ENCODE measurements around the gene ABHD14A. TPM values are rescaled to one million over a fixed set of nuclear protein-coding genes. Genes with fewer than 3 reads are reported as not detected.

Gene ABHD14A
- total RNA-seq, 3 donors from 2014 or later = 11.8 to 19.7 (median 12.6) TPM

DNA sequence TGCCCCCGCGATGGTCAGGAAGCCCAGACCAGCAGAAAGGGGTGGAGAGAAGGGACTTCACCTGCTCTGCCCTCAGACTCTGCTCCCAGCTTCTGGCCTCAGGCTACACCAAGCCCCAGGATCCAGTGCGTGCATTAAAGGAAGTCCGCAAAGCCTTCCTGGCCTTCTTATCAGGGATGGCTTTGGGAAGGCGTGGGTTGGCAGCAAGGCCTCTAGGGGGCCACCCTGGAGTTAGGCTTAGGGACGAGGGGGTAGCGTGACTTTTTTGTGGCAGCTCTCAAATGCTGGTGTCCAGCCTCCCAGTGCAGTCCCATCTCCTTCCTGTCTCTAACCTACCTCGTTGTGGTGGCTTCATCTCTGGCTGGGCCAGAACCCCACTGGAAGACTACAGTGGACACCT, 39.7 kb downstream of the ABHD14A start:
- no peaks in the 10 kb centered on the region for H3K4me1 Mint-ChIP-seq (ENCODE audit: low read depth)
- H3K27me3 Mint-ChIP-seq (ENCODE audit: low read depth) = no peaks in the 10 kb centered on the region
- no peak for DNase-seq
- H3K36me3 Mint-ChIP-seq (ENCODE audit: insufficient read depth) = no peaks in the 10 kb centered on the region
- no peaks in the 10 kb centered on the region for H3K9me3 Mint-ChIP-seq
- no peak for ATAC-seq
- no peak overlapping the region for H3K4me3 Mint-ChIP-seq

- DNase-seq (no peak), ATAC-seq (no peak)
- Mint-ChIP-seq H3K4me3 (no peak overlapping the region), H3K36me3 (ENCODE audit: insufficient read depth) (no peaks in the 10 kb centered on the region), H3K4me1 (ENCODE audit: low read depth) (no peaks in the 10 kb centered on the region), H3K27me3 (ENCODE audit: low read depth) (no peaks in the 10 kb centered on the region), H3K9me3 (no peaks in the 10 kb centered on the region)
Observed at GRCh38 chr3:52015438-52016228, 40.8 kb downstream of the ABHD14A start.

- Mint-ChIP-seq H3K9me3 (no peaks in the 10 kb centered on the region), H3K4me1 (ENCODE audit: low read depth) (no peaks in the 10 kb centered on the region), H3K36me3 (ENCODE audit: insufficient read depth) (no peaks in the 10 kb centered on the region), H3K27me3 (ENCODE audit: low read depth) (no peaks in the 10 kb centered on the region), H3K4me3 (no peak overlapping the region)
- DNase-seq (no peak), ATAC-seq (no peak)
Observed at GRCh38 chr3:52017586-52017985, 42.7 kb downstream of the ABHD14A start.

DNA sequence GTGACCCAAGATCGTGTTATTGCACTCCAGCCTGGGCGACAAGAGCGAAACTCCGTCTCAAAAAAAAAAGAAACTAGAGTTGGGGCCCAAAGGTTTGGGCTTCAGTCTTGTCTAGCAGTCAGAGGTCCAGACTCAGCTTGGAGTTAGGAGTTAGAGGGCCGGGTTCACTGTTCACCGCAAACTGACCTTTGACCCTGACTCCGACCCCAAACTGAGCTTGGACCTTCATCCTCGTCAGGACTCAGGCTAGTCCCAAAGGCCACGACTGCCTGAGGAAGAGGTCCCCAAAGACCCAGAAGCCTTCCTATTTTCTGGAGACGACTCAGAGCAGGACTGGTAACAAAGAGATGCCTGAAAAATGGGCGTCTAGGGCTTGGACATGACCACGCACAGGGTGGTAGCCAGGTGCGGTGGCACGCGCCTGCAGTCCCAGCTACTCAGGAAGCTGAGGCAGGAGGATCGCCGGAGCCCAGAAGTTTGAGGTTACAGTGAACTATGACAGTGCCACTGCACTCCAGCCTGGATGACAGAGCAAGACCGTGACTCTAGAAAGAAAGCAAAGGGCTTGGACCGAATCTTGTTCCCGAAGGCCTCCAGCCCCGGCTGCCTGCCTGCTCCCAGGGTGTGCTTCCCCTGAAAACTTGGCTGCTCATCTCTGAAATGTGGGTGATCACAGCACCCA, 43.6 kb downstream of the ABHD14A start:
- Mint-ChIP-seq H3K9me3 (no peaks in the 10 kb centered on the region), H3K27me3 (ENCODE audit: low read depth) (no peaks in the 10 kb centered on the region), H3K4me3 (no peak overlapping the region), H3K4me1 (ENCODE audit: low read depth) (no peaks in the 10 kb centered on the region), H3K36me3 (ENCODE audit: insufficient read depth) (no peaks in the 10 kb centered on the region)
- no peak for ATAC-seq
- DNase-seq = no peak

- no peaks in the 10 kb centered on the region for H3K4me1 Mint-ChIP-seq (ENCODE audit: low read depth)
- DNase-seq = no peak
- no peaks in the 10 kb centered on the region for H3K9me3 Mint-ChIP-seq
- no peaks in the 10 kb centered on the region for H3K27me3 Mint-ChIP-seq (ENCODE audit: low read depth)
- ATAC-seq = no peak
- no peaks in the 10 kb centered on the region for H3K36me3 Mint-ChIP-seq (ENCODE audit: insufficient read depth)
- no peak overlapping the region for H3K4me3 Mint-ChIP-seq
Observed at GRCh38 chr3:52019352-52020080, 44.7 kb downstream of the ABHD14A start.

- no peaks in the 10 kb centered on the region for H3K36me3 Mint-ChIP-seq (ENCODE audit: insufficient read depth)
Observed at GRCh38 chr3:52020796-52021195, 45.9 kb downstream of the ABHD14A start.

GRCh38 chr3:52021489-52022268, 46.8 kb downstream of the ABHD14A start:
- Mint-ChIP-seq H3K36me3 (ENCODE audit: insufficient read depth) (no peaks in the 10 kb centered on the region), H3K27me3 (ENCODE audit: low read depth) (no peaks in the 10 kb centered on the region)
- no peak for ATAC-seq

More at GRCh38 chr3:52020796-52021195, 45.9 kb downstream of the ABHD14A start:
- DNase-seq = no peak
- Mint-ChIP-seq H3K27me3 (ENCODE audit: low read depth) (no peaks in the 10 kb centered on the region), H3K9me3 (no peaks in the 10 kb centered on the region), H3K4me3 (no peak overlapping the region), H3K4me1 (ENCODE audit: low read depth) (no peaks in the 10 kb centered on the region)
- no peak for ATAC-seq

GRCh38 chr3:52022323-52023100, 47.6 kb downstream of the ABHD14A start:
- Mint-ChIP-seq H3K4me3 (no peak overlapping the region), H3K9me3 (no peaks in the 10 kb centered on the region)
- ATAC-seq = no peak

More at GRCh38 chr3:52021489-52022268, 46.8 kb downstream of the ABHD14A start:
- Mint-ChIP-seq H3K9me3 (no peaks in the 10 kb centered on the region), H3K4me3 (no peak overlapping the region), H3K4me1 (ENCODE audit: low read depth) (no peaks in the 10 kb centered on the region)
- no peak for DNase-seq

GRCh38 chr3:52023101-52023770, 48.4 kb downstream of the ABHD14A start:
- no peaks in the 10 kb centered on the region for H3K9me3 Mint-ChIP-seq
- no peaks in the 10 kb centered on the region for H3K27me3 Mint-ChIP-seq (ENCODE audit: low read depth)
- no peaks in the 10 kb centered on the region for H3K36me3 Mint-ChIP-seq (ENCODE audit: insufficient read depth)
- no peak for DNase-seq
- no peak for ATAC-seq
- no peaks in the 10 kb centered on the region for H3K4me1 Mint-ChIP-seq (ENCODE audit: low read depth)
- no peak overlapping the region for H3K4me3 Mint-ChIP-seq

More at GRCh38 chr3:52022323-52023100, 47.6 kb downstream of the ABHD14A start:
- no peaks in the 10 kb centered on the region for H3K36me3 Mint-ChIP-seq (ENCODE audit: insufficient read depth)
- H3K4me1 Mint-ChIP-seq (ENCODE audit: low read depth) = no peaks in the 10 kb centered on the region
- no peaks in the 10 kb centered on the region for H3K27me3 Mint-ChIP-seq (ENCODE audit: low read depth)
- DNase-seq = no peak

- Mint-ChIP-seq H3K4me1 (ENCODE audit: low read depth) (no peaks in the 10 kb centered on the region), H3K27me3 (ENCODE audit: low read depth) (no peaks in the 10 kb centered on the region), H3K9me3 (no peaks in the 10 kb centered on the region), H3K36me3 (ENCODE audit: insufficient read depth) (no peaks in the 10 kb centered on the region), H3K4me3 (no peak overlapping the region)
- no peak for ATAC-seq
- no peak for DNase-seq
Observed at GRCh38 chr3:52023860-52024764, 49.2 kb downstream of the ABHD14A start.

DNA sequence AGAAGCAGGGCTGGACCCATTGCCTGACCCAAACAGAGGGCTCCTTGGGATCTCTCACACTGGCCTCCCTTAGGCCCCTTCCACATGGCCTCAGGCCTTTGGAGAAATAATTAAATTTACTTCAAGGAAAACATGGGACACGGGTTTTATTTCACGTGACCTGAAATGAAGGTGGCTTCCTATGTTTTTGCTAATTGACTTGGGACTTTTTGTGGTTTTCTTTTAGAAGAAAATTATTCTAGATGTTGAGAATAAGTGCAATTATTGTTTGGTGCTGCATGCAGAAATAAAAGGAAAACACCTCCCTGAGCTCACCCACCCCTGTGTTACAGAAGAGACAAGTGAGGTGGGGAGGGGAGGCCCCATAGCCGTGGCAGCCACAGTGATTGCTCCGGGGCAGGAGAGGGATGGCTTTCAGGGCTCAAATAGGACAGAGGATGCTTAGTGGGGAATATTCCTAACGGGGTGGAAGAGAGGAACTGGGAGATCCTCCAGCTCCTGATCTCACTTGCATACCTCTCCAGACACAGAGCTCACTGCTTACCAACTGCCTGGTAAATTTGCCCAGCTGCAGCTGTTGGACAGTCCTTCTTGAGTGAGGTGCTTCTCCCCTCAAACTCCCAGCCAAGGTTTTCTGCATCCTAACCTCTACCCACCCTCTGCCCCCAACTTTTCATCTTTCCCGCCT, 50.0 kb downstream of the ABHD14A start:
- no peak for DNase-seq
- ATAC-seq = no peak
- no peaks in the 10 kb centered on the region for H3K4me1 Mint-ChIP-seq (ENCODE audit: low read depth)
- no peaks in the 10 kb centered on the region for H3K36me3 Mint-ChIP-seq (ENCODE audit: insufficient read depth)
- no peak overlapping the region for H3K4me3 Mint-ChIP-seq
- H3K9me3 Mint-ChIP-seq = no peaks in the 10 kb centered on the region
- no peaks in the 10 kb centered on the region for H3K27me3 Mint-ChIP-seq (ENCODE audit: low read depth)

GRCh38 chr3:52025453-52025852, 50.6 kb downstream of the ABHD14A start:
- no peak overlapping the region for H3K4me3 Mint-ChIP-seq
- no peaks in the 10 kb centered on the region for H3K4me1 Mint-ChIP-seq (ENCODE audit: low read depth)
- DNase-seq (no peak), ATAC-seq (no peak)
- no peaks in the 10 kb centered on the region for H3K27me3 Mint-ChIP-seq (ENCODE audit: low read depth)
- H3K9me3 Mint-ChIP-seq = no peaks in the 10 kb centered on the region
- H3K36me3 Mint-ChIP-seq (ENCODE audit: insufficient read depth) = no peaks in the 10 kb centered on the region

All from activated T-cell treated with anti-CD3 and anti-CD28 coated beads, Interleukin-2, amount 50 U/mL, for 4 hours (primary cell).